BLaER1 treated with 17β-estradiol and CSF1 and Interleukin-3, amounts not matched to agents 10 nM and 100 nM (cell line): ENCODE data around the gene PCSK1N.
A peak's percentile ranks its signal among the peaks of the same experiment; 100 is the strongest.

ENCODE experiments used
- H3K27ac ChIP-seq, 11 experiments: shearing (Covaris generic); formaldehyde crosslinking; 2 replicates each; pipeline ENCODE4 v1.8.1; 2022
- H3K27me3 ChIP-seq, 11 experiments: shearing (Covaris generic); formaldehyde crosslinking; 2 replicates each; pipeline ENCODE4 v1.8.1; 2022
- H3K36me3 ChIP-seq, 11 experiments: shearing (Covaris generic); formaldehyde crosslinking; 2 replicates each; pipeline ENCODE4 v1.8.1; 2022
- H3K4me1 ChIP-seq, 10 experiments: shearing (Covaris generic); formaldehyde crosslinking; 2 replicates each; pipeline ENCODE4 v1.8.1; 2022
- H3K4me2 ChIP-seq, 11 experiments: shearing (Covaris generic); formaldehyde crosslinking; 2 replicates each; pipeline ENCODE4 v1.8.1; 2022
- H3K4me3 ChIP-seq, 10 experiments: shearing (Covaris generic); formaldehyde crosslinking; 2 replicates each; pipeline ENCODE4 v1.8.1; 2022
- H3K9ac ChIP-seq, 11 experiments: shearing (Covaris generic); formaldehyde crosslinking; 2 replicates each; pipeline ENCODE4 v1.8.1; 2022
- H3K9me3 ChIP-seq, 11 experiments: shearing (Covaris generic); formaldehyde crosslinking; replicated peaks in 1 of 11; 2 replicates each; pipeline ENCODE4 v1.8.1; 2022
- H4K20me1 ChIP-seq, 11 experiments: shearing (Covaris generic); formaldehyde crosslinking; 2 replicates each; pipeline ENCODE4 v1.8.1; 2022
- Cebpa-rat ChIP-seq, 11 experiments: shearing (Covaris generic); IDR thresholded peaks; 2 replicates each; pipeline ENCODE4 v1.8.1; 2022

Gene PCSK1N

GRCh38 chrX:48800574-48801279 lies 34.7 kb downstream of the PCSK1N start:
- Histone ChIP-seq H3K36me3 (peaks cover 0 to 24% (median 8%) of the 10 kb centered on the region in 11 experiments; a peak in 7 of 22 replicates), H3K9ac (peak overlapping the region; percentile 71 to 93 (median 88); a peak in 21 of 22 replicates), H3K4me1 (peaks cover 13 to 17% (median 13%) of the 10 kb centered on the region in 10 experiments; a peak in 17 of 20 replicates), H3K27me3 (peaks cover 21 to 87% (median 77%) of the 10 kb centered on the region in 11 experiments; a peak in 21 of 22 replicates), H4K20me1 (peaks cover 0 to 7% (median 0%) of the 10 kb centered on the region in 11 experiments; a peak in 2 of 22 replicates), H3K9me3 (peaks cover 0 to 16% (median 8%) of the 10 kb centered on the region in 11 experiments; a peak in 12 of 22 replicates), H3K4me3 (peak overlapping the region; percentile 52 to 74 (median 67)), H3K4me2 (peak overlapping the region; percentile 69 to 85 (median 79)), H3K27ac (peak overlapping the region; percentile 56 to 95 (median 91); a peak in 21 of 22 replicates)
- no peak for TF ChIP-seq Cebpa-rat (IDR thresholded peaks at IDR 0.05)

GRCh38 chrX:48798318-48798717 lies 37.1 kb downstream of the PCSK1N start:
- Histone ChIP-seq H4K20me1 (peaks cover 0 to 6% (median 0%) of the 10 kb centered on the region in 11 experiments; a peak in 3 of 22 replicates), H3K36me3 (peaks cover 0 to 3% (median 0%) of the 10 kb centered on the region in 11 experiments; a peak in 1 of 22 replicates), H3K27ac (no peak overlapping the region), H3K4me2 (no peak overlapping the region), H3K27me3 (peaks cover 36 to 87% (median 80%) of the 10 kb centered on the region in 11 experiments; a peak in 21 of 22 replicates), H3K4me1 (peaks cover 12 to 16% (median 13%) of the 10 kb centered on the region in 10 experiments; a peak in 17 of 20 replicates), H3K9ac (no peak overlapping the region), H3K9me3 (peaks cover 0 to 16% (median 8%) of the 10 kb centered on the region in 11 experiments; a peak in 12 of 22 replicates), H3K4me3 (no peak overlapping the region)
- no peak for TF ChIP-seq Cebpa-rat (IDR thresholded peaks at IDR 0.05)

GRCh38 chrX:48794911-48795515 lies 40.4 kb downstream of the PCSK1N start:
- no peak overlapping the region for H3K9ac ChIP-seq
- H3K4me1 ChIP-seq: 0 out of 20 replicates have a peak, but pooled peaks cover 0 to under 1% (median 0%) of the 10 kb centered on the region in 10 experiments
- H3K27ac ChIP-seq: no peak overlapping the region
- peaks cover 0 to 11% (median 0%) of the 10 kb centered on the region in 11 experiments; a peak in 5 of 22 replicates for H4K20me1 ChIP-seq
- H3K27me3 ChIP-seq: peaks cover 47 to 100% (median 92%) of the 10 kb centered on the region in 11 experiments; a peak in 21 of 22 replicates
- no peaks in the 10 kb centered on the region for H3K9me3 ChIP-seq
- no peak overlapping the region for H3K4me2 ChIP-seq
- H3K4me3 ChIP-seq: no peak overlapping the region
- H3K36me3 ChIP-seq: no peaks in the 10 kb centered on the region
- no peak for TF ChIP-seq Cebpa-rat (IDR thresholded peaks at IDR 0.05)

- Histone ChIP-seq H3K9me3 (no peaks in the 10 kb centered on the region), H3K27me3 (peaks cover 48 to 100% (median 90%) of the 10 kb centered on the region in 11 experiments; a peak in 21 of 22 replicates), H3K27ac (no peak overlapping the region), H3K9ac (no peak overlapping the region), H4K20me1 (peaks cover 0 to 11% (median 0%) of the 10 kb centered on the region in 11 experiments; a peak in 5 of 22 replicates), H3K36me3 (no peaks in the 10 kb centered on the region), H3K4me3 (no peak overlapping the region), H3K4me1 (peaks cover 0 to 4% (median 0%) of the 10 kb centered on the region in 10 experiments; a peak in 2 of 20 replicates), H3K4me2 (no peak overlapping the region)
- TF ChIP-seq Cebpa-rat (IDR thresholded peaks at IDR 0.05): no peak
These were observed 41.0 kb downstream of the PCSK1N start for GRCh38 chrX:48794340-48794910.

- Histone ChIP-seq H3K4me1 (peaks cover 0 to 6% (median 0%) of the 10 kb centered on the region in 10 experiments; a peak in 2 of 20 replicates), H3K27me3 (peaks cover 45 to 100% (median 90%) of the 10 kb centered on the region in 11 experiments; a peak in 21 of 22 replicates), H3K9me3 (no peaks in the 10 kb centered on the region), H3K9ac (no peak overlapping the region), H3K27ac (no peak overlapping the region), H3K4me2 (no peak overlapping the region), H4K20me1 (peaks cover 0 to 11% (median 0%) of the 10 kb centered on the region in 11 experiments; a peak in 5 of 22 replicates), H3K4me3 (no peak overlapping the region), H3K36me3 (no peaks in the 10 kb centered on the region)
- no peak for TF ChIP-seq Cebpa-rat (IDR thresholded peaks at IDR 0.05)
These were observed 41.5 kb downstream of the PCSK1N start for GRCh38 chrX:48793935-48794334.

GRCh38 chrX:48792219-48792618 lies 43.2 kb downstream of the PCSK1N start:
- no peak overlapping the region for H3K27ac ChIP-seq
- H4K20me1 ChIP-seq: peaks cover 0 to 11% (median 0%) of the 10 kb centered on the region in 11 experiments; a peak in 6 of 22 replicates
- H3K4me3 ChIP-seq: no peak overlapping the region
- H3K4me1 ChIP-seq: peaks cover 0 to 6% (median 0%) of the 10 kb centered on the region in 10 experiments; a peak in 2 of 20 replicates
- TF ChIP-seq Cebpa-rat (IDR thresholded peaks at IDR 0.05): no peak
- H3K27me3 ChIP-seq: peaks cover 52 to 100% (median 90%) of the 10 kb centered on the region in 11 experiments
- H3K9ac ChIP-seq: no peak overlapping the region
- H3K4me2 ChIP-seq: no peak overlapping the region
- no peaks in the 10 kb centered on the region for H3K36me3 ChIP-seq
- H3K9me3 ChIP-seq: no peaks in the 10 kb centered on the region

GRCh38 chrX:48791063-48791820 lies 44.2 kb downstream of the PCSK1N start:
- Histone ChIP-seq H3K4me1 (peaks cover 0 to 6% (median 0%) of the 10 kb centered on the region in 10 experiments; a peak in 2 of 20 replicates), H3K9ac (no peak overlapping the region), H3K9me3 (no peaks in the 10 kb centered on the region), H4K20me1 (peaks cover 0 to 11% (median 0%) of the 10 kb centered on the region in 11 experiments; a peak in 6 of 22 replicates), H3K4me3 (no peak overlapping the region), H3K27ac (no peak overlapping the region), H3K36me3 (no peaks in the 10 kb centered on the region), H3K27me3 (peaks cover 51 to 99% (median 88%) of the 10 kb centered on the region in 11 experiments), H3K4me2 (no peak overlapping the region)
- no peak for TF ChIP-seq Cebpa-rat (IDR thresholded peaks at IDR 0.05)

GRCh38 chrX:48790477-48790876 lies 44.9 kb downstream of the PCSK1N start:
- Histone ChIP-seq H3K4me2 (no peak overlapping the region), H3K27ac (no peak overlapping the region), H3K27me3 (peaks cover 43 to 97% (median 80%) of the 10 kb centered on the region in 11 experiments), H4K20me1 (peaks cover 0 to 11% (median 0%) of the 10 kb centered on the region in 11 experiments; a peak in 6 of 22 replicates), H3K36me3 (no peaks in the 10 kb centered on the region), H3K4me1 (peaks cover 0 to 6% (median 0%) of the 10 kb centered on the region in 10 experiments; a peak in 2 of 20 replicates), H3K4me3 (no peak overlapping the region), H3K9me3 (no peaks in the 10 kb centered on the region), H3K9ac (no peak overlapping the region)
- TF ChIP-seq Cebpa-rat (IDR thresholded peaks at IDR 0.05): no peak
